Stomach (tissue), 9 donors: ENCODE data around the gene BTBD6. TPM values are rescaled to one million over a fixed set of nuclear protein-coding genes. Genes with fewer than 3 reads are reported as not detected.

Experiments used
- DNase-seq, 2 donors: peaks; one replicate each; pipeline versions ENCODE4 v3.0.0 to v3.0.0-alpha.2; 2013 to 2019
- H3K27ac ChIP-seq, 5 donors: fragments of 200-600 bp in 4 of 5; sonication (generic) in 4 of 5; one replicate each; pipeline ENCODE4 v1.5.1; 2013 to 2019; ENCODE audit warnings: mild to moderate bottlenecking in 1 of 5, moderate library complexity in 1 of 5
- H3K27me3 ChIP-seq, 3 donors: fragments of 200-600 bp; sonication (generic); one replicate each; pipeline ENCODE4 v1.5.1; 2017 to 2019; ENCODE audit warnings: mixed run types in 1 of 3
- H3K36me3 ChIP-seq, 4 donors: fragments of 200-600 bp; sonication (generic); 1 replicate in 3 of 4; 2 replicates in 1 of 4; pipeline ENCODE4 v1.5.1; 2016 to 2019
- H3K4me1 ChIP-seq, 4 donors: fragments of 200-600 bp; sonication (generic); one replicate each; pipeline ENCODE4 v1.5.1; 2016 to 2019
- H3K4me3 ChIP-seq, 4 donors: fragments of 200-600 bp; sonication (generic) in 3 of 4; one replicate each; pipeline ENCODE4 v1.5.1; 2016 to 2019; ENCODE audit warnings: mild to moderate bottlenecking in 1 of 4
- H3K9me3 ChIP-seq, 4 donors: fragments of 200-600 bp; sonication (generic); one replicate each; pipeline ENCODE4 v1.5.1; 2016 to 2019
- EP300 ChIP-seq: sonication (generic); formaldehyde crosslinking; IDR thresholded peaks from one replicate; pipeline ENCODE4 v1.6.1; 2017; ENCODE audit warnings: antibody characterized with exemption
- POLR2A ChIP-seq, 4 donors: fragments of 450-650 bp; IDR thresholded peaks; one replicate each; pipeline ENCODE4 v1.6.1; 2016; ENCODE audit warnings: antibody characterized with exemption in 4 of 4, control low read depth in 2 of 4, mild to moderate bottlenecking in 1 of 4, moderate library complexity in 1 of 4
- POLR2AphosphoS5 ChIP-seq, 3 donors: sonication (generic); formaldehyde crosslinking; IDR thresholded peaks; one replicate each; pipeline ENCODE4 v1.6.1; 2016; ENCODE audit warnings: antibody characterized with exemption in 3 of 3
- WGBS, 5 donors: extraction: QIAGEN DNeasy Blood & Tissue Kit in 3 of 5; methylation state at CpG; one replicate each; pipeline versions ENCODE4 v1.1.5 to v1.1.7; 2013 to 2018; 5-methylcytosine and 5-hydroxymethylcytosine counted together
- intact Hi-C: fragments of 100-400 bp; cut with DNase I; formaldehyde crosslinking; loops from one replicate; pipeline ENCODE4 v1.15.1; 2023; ENCODE audit warnings: low total_unique reads
- polyA plus RNA-seq, 3 donors: library from polyadenylated mRNA; stranded (reverse); fragments of 200-250 nt; gene quantifications; one replicate each; pipeline ENCODE4 v1.2.3, GENCODE V29; 2013
- total RNA-seq, 5 donors: library from RNA; depleted of rRNA; stranded (reverse); fragments of >200 nt; gene quantifications; one replicate each; pipeline versions ENCODE4 v1.1.0 to v1.2.3, GENCODE V29; 2014 to 2016
- TF ChIP-seq, protein P1 (sequence below), 7 experiments: fragments of 450-650 bp in 4 of 7; fragments of 200-600 bp in 3 of 7; sonication (generic) in 3 of 7; IDR thresholded peaks; one replicate each; pipeline ENCODE4 v1.5.1; 2016 to 2019; ENCODE audit warnings: antibody characterized with exemption in 7 of 7, control low read depth in 2 of 7, mild to moderate bottlenecking in 1 of 7
- donor health status: healthy with polysubstance abuse.
- donor health status: Bipolar disorder and iron deficiency.
- donor health status: healthy.

Gene BTBD6
- total and polyA plus RNA-seq, 8 donors = 13.4 to 55.0 (median 38.0) TPM

DNA sequence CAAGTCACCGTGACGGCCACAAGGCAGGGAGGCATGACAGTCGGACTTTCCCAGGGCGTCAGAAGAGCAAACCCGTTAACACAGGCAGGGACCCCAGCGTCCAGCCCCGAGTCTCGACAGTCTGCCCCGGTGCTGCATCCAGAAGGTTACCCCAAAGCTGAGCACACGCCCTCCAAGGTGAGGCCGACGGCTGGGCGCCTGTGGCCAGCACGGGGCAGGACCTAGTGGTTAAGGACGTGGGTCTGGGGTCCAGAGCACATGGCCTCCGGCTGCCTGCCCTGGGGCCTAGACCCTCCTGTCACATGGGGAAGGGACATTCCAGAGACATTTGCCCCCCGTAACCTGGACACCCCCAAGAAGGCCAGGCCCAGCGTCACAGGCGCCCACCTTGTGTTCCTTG is 29.7 kb upstream of the BTBD6 start:
- H3K4me1 ChIP-seq = peaks cover 0 to 15% (median 11%) of the 10 kb centered on the region in 4 donors
- H3K27me3 ChIP-seq = no peaks in the 10 kb centered on the region
- no peak overlapping the region for H3K4me3 ChIP-seq
- no peak for DNase-seq
- H3K36me3 ChIP-seq = peaks cover 37 to 88% (median 85%) of the 10 kb centered on the region in 4 donors
- WGBS, 5 donors = 91 to 99% (median 96%) methylated on average over 12 to 19 of the region's 19 CpGs
- no peaks in the 10 kb centered on the region for H3K9me3 ChIP-seq
- TF ChIP-seq POLR2A (IDR thresholded peaks at IDR 0.05) = no peak
- no peak for TF ChIP-seq POLR2AphosphoS5 (IDR thresholded peaks at IDR 0.05)
- TF ChIP-seq, protein P1, sequence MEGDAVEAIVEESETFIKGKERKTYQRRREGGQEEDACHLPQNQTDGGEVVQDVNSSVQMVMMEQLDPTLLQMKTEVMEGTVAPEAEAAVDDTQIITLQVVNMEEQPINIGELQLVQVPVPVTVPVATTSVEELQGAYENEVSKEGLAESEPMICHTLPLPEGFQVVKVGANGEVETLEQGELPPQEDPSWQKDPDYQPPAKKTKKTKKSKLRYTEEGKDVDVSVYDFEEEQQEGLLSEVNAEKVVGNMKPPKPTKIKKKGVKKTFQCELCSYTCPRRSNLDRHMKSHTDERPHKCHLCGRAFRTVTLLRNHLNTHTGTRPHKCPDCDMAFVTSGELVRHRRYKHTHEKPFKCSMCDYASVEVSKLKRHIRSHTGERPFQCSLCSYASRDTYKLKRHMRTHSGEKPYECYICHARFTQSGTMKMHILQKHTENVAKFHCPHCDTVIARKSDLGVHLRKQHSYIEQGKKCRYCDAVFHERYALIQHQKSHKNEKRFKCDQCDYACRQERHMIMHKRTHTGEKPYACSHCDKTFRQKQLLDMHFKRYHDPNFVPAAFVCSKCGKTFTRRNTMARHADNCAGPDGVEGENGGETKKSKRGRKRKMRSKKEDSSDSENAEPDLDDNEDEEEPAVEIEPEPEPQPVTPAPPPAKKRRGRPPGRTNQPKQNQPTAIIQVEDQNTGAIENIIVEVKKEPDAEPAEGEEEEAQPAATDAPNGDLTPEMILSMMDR (IDR thresholded peaks at IDR 0.05) = no peak
- no peak for TF ChIP-seq EP300
- intact Hi-C loops = no loop called here
- no peak overlapping the region for H3K27ac ChIP-seq

DNA sequence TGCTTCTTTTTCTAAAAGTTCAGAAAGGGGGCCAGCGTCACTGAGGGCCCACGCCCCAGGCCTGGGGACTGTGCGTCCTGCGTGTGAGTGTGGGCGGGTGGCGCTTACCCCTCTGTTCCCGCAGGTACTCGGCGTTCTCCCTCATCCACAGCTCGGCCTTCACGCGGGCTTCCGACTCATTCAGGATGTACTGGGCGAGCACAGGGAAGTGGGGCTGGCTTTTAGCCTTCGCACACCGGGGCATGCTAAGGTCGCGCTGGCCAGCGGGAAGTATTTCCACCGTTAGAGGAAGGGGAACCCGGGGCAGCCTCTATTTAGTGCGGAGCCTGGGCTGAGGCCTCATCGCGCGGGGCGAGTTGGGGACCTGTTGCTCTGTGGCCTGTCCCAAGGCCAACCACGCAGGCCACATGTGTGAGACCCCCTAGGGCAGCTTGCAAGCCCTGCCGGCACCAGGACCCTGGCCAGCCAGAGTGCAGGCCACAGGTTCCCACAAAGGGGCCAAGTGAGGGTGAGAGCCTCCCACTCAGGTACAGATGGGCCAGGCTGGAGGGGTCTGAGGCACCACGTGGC is 29.2 kb upstream of the BTBD6 start:
- DNase-seq = no peak
- Histone ChIP-seq H3K27me3 (no peaks in the 10 kb centered on the region), H3K4me3 (no peak overlapping the region), H3K27ac (no peak overlapping the region), H3K9me3 (no peaks in the 10 kb centered on the region), H3K4me1 (peaks cover 0 to 15% (median 11%) of the 10 kb centered on the region in 4 donors), H3K36me3 (peaks cover 37 to 88% (median 85%) of the 10 kb centered on the region in 4 donors)
- TF ChIP-seq EP300 = no peak
- TF ChIP-seq, protein P1 (IDR thresholded peaks at IDR 0.05) = no peak
- no peak for TF ChIP-seq POLR2A (IDR thresholded peaks at IDR 0.05)
- TF ChIP-seq POLR2AphosphoS5 (IDR thresholded peaks at IDR 0.05) = no peak
- intact Hi-C loops = no loop called here
- 94 to 97% (median 96%) methylated on average over 26 to 29 of the region's 29 CpGs for WGBS, 5 donors

DNA sequence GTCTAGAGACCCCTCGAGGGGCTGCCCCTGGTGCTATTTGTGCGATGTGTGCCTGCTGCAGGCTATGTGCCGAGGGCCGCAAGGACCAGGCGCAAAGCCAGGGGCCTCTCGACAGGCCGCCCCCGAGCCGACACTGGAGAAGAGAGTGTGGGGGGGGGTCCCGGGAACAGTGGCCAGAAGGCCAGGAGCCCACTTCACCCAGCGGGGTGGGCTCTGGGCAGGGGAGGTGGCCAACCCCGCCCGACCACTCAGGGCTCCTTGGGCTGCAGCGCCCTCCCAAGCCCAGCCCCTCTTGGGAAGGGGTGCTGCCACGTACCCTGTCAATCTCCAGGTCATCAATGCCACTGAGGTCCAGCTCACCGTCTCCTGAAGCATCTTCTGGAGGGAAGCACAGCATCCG is 28.6 kb upstream of the BTBD6 start:
- Histone ChIP-seq H3K9me3 (no peaks in the 10 kb centered on the region), H3K4me3 (no peak overlapping the region), H3K27ac (no peak overlapping the region), H3K36me3 (peaks cover 37 to 86% (median 85%) of the 10 kb centered on the region in 4 donors), H3K4me1 (peaks cover 0 to 15% (median 11%) of the 10 kb centered on the region in 4 donors), H3K27me3 (no peaks in the 10 kb centered on the region)
- intact Hi-C loops = no loop called here
- 91 to 97% (median 96%) methylated on average over 10 to 17 of the region's 17 CpGs for WGBS, 5 donors
- TF ChIP-seq, protein P1 (IDR thresholded peaks at IDR 0.05) = no peak
- no peak for TF ChIP-seq EP300
- TF ChIP-seq POLR2AphosphoS5 (IDR thresholded peaks at IDR 0.05) = no peak
- peak in 1 of 2 donors; percentile 1 for DNase-seq

DNA sequence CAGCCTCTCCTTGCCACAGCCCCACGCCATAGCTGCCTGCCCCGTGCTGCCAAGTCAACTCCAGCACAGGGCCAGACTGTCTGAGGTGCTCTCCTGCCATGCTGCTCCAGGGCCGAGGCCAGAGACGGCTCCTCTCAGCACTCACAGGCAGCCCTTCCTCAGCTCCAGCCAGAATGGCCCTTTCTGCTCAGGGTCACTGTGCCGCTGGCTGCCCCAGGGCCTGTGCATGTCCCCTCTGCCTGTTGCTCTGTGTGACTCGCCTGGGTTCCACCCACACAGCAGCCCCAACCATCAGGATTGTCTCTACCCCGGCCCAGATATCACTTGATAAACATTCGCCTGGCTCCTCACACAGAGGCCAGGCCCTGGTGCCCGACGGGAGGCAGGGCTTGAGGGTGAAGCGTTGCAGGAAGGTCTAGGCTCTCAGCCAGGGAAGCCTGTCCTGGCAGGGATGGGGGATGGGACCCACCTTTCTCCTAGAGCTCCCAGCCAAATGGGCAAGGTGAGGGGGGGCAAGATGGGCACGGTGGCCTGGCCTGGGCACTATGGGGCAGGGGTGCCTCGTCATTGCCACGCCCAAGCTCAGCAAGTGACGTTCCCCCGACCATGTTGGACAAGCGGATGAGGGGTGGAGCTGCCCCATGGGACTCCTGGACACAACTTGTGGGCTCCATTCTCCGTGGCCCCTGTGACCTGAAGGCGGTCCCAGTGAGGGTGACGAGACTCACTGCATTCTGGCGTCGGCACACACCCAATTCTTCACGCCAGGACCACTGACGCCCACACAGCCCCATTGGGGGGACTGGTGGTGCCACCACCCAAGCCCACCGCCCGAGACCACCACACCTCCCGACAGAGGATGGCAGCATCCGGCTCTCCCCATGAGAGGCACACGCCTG is 27.4 kb upstream of the BTBD6 start:
- H3K4me3 ChIP-seq = no peak overlapping the region
- H3K27ac ChIP-seq = peak overlapping the region; percentile 41 to 72 (median 62)
- intact Hi-C loops = no loop called here
- DNase-seq = peak; percentile 17 to 73
- no peaks in the 10 kb centered on the region for H3K9me3 ChIP-seq
- H3K4me1 ChIP-seq = peaks cover 0 to 15% (median 11%) of the 10 kb centered on the region in 4 donors
- no peak for TF ChIP-seq EP300
- TF ChIP-seq POLR2A (IDR thresholded peaks at IDR 0.05) = no peak
- no peak for TF ChIP-seq POLR2AphosphoS5 (IDR thresholded peaks at IDR 0.05)
- TF ChIP-seq, protein P1 (IDR thresholded peaks at IDR 0.05) = no peak
- no peaks in the 10 kb centered on the region for H3K27me3 ChIP-seq
- H3K36me3 ChIP-seq = peaks cover 37 to 95% (median 93%) of the 10 kb centered on the region in 4 donors
- 67 to 84% (median 70%) methylated on average over 25 to 29 of the region's 29 CpGs for WGBS, 5 donors
